ENCODE data around the gene MACROD2.

GRCh38 chr20:15854911-15855310, 1859.6 kb downstream of the MACROD2 start:
- no peak for TF ChIP-seq POLR2AphosphoS5 (IDR thresholded peaks at IDR 0.05; ENCODE audit: low read depth, low read length)
- TF ChIP-seq REST (IDR thresholded peaks at IDR 0.05; ENCODE audit: insufficient read depth in 1 of 2, low read depth in 2 of 2, low read length in 2 of 2): no peak
